Eye (tissue), 1 donor: Measurements from ENCODE around the gene RHNO1.

Source experiments
- DNase-seq: peaks from one replicate; pipeline ENCODE4 v3.0.0-alpha.2; 2015

Gene RHNO1

GRCh38 chr12:2877047-2877952 lies at the start of gene RHNO1, which contains the start of gene FOXM1:
Gene RHNO1, plus strand, starts transcription at chr12:2877223. Its CDS starts 8,144 bp downstream, at chr12:2885367.
Gene FOXM1, minus strand, starts transcription at chr12:2877174. Its CDS starts 2,696 bp downstream, at chr12:2874478.
- peak; percentile 96 for DNase-seq

- no peak for DNase-seq
Observed at GRCh38 chr12:2829275-2829674, 47.7 kb upstream of the RHNO1 start.

GRCh38 chr12:2832550-2833127 lies 44.4 kb upstream of the RHNO1 start:
- no peak for DNase-seq

- no peak for DNase-seq
Observed at GRCh38 chr12:2833327-2833726, 43.7 kb upstream of the RHNO1 start.

GRCh38 chr12:2833810-2834209 lies 43.2 kb upstream of the RHNO1 start:
- DNase-seq: no peak

- DNase-seq: peak; percentile 86
Observed at GRCh38 chr12:2834581-2835491, 42.2 kb upstream of the RHNO1 start, which contains the start of gene NRIP2. Gene NRIP2, minus strand, starts transcription at chr12:2835035. Its CDS starts 52 bp downstream, at chr12:2834983.

- no peak for DNase-seq
Observed at GRCh38 chr12:2835691-2836403, 41.2 kb upstream of the RHNO1 start.

- no peak for DNase-seq
Observed at GRCh38 chr12:2836574-2836973, 40.4 kb upstream of the RHNO1 start.

- no peak for DNase-seq
Observed at GRCh38 chr12:2841056-2841650, 35.9 kb upstream of the RHNO1 start.

GRCh38 chr12:2842948-2843347 lies 34.1 kb upstream of the RHNO1 start:
- no peak for DNase-seq

- DNase-seq: peak; percentile 11
Observed at GRCh38 chr12:2844786-2845185, 32.2 kb upstream of the RHNO1 start.

- peak; percentile 78 for DNase-seq
Observed at GRCh38 chr12:2845280-2845679, 31.7 kb upstream of the RHNO1 start.

GRCh38 chr12:2851931-2852330 lies 25.1 kb upstream of the RHNO1 start:
- no peak for DNase-seq

GRCh38 chr12:2853626-2854025 lies 23.4 kb upstream of the RHNO1 start:
- peak; percentile 92 for DNase-seq

GRCh38 chr12:2854669-2855453 lies 22.2 kb upstream of the RHNO1 start:
- no peak for DNase-seq

- DNase-seq: no peak
Observed at GRCh38 chr12:2855546-2855945, 21.5 kb upstream of the RHNO1 start.

- DNase-seq: no peak
Observed at GRCh38 chr12:2856051-2856450, 21.0 kb upstream of the RHNO1 start.

- DNase-seq: peak; percentile 32
Observed at GRCh38 chr12:2857021-2857431, 20.0 kb upstream of the RHNO1 start, which contains the start of gene TEX52. Gene TEX52, minus strand, starts transcription at chr12:2857039. Its CDS starts 13 bp downstream, at chr12:2857026.

- DNase-seq: no peak
Observed at GRCh38 chr12:2857576-2857975, 19.4 kb upstream of the RHNO1 start.

GRCh38 chr12:2858334-2858733 lies 18.7 kb upstream of the RHNO1 start:
- DNase-seq: no peak

GRCh38 chr12:2858944-2859421 lies 18.0 kb upstream of the RHNO1 start:
- no peak for DNase-seq
